RCC 7860 (cell line): ENCODE measurements around the gene IL1RAPL2.
"Not testable (repeated sequence)": the region's sequence is repeated elsewhere in the genome, so short reads cannot be mapped to it uniquely, and the experiment has no call there.

Experiments used
- DNase-seq: peaks from one replicate; pipeline ENCODE4 v3.0.0-alpha.2; 2015; ENCODE audit warnings: low spot score
- FAIRE-seq: peaks from 2 replicates; lab custom pipeline; 2012; peaks lifted over from hg19 to GRCh38; lab: Jason Lieb, UNC

Gene IL1RAPL2

GRCh38 chrX:105752338-105752956 is 1186.4 kb downstream of the IL1RAPL2 start:
- DNase-seq, result no peak
- FAIRE-seq, result no peak

DNA sequence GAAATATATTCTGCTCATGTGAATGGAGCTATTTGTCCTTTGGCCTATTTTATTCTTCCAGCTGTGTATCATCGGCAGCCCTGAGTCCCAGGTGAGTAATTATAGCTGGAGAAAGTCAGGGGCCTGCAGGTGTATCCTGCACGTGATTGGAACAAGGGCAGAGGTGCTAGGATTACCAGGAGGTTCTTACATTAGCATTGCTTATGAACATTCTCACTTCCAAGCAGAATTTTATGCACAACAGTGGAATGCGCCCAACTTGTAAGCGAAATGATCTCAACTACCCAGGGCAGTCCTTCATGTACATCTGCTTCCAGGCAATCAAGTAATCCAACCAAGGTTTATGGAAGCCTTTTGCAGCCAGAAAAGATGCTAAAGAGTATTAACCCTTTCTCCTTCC is 1187.4 kb downstream of the IL1RAPL2 start:
- FAIRE-seq (no peak), DNase-seq (no peak)

DNA sequence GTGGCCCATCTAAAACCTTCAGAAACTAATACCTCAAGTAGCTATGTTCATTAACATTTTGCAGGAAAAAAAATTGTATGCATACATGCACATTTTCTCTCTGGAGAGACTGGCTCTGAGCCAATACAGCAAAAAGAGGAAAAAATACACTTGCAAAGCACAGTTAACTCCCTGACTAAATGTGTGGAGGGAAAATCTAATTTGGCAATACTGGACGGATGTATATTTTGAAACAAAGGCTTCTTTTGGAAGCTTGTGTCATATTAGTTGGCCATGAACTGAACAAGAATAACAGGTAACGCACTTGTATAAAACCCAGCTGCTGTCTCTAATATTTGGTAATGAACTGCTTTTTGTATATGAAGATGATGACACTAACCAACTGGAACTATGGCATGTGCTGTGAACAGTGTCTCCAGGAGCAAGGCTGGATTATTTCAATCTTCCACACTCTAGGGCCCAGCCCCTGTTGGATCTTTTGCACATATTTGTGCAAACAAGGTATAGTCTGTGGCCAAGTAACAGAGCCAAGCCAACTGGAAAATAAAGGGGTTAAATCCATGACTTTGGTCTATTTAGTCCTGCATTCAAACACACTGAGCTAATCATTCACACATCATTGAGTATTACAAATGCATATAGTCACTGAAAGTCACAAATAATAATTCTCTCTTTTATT is 1188.4 kb downstream of the IL1RAPL2 start:
- no peak for DNase-seq
- FAIRE-seq, result no peak

GRCh38 chrX:105755109-105755508 is 1189.1 kb downstream of the IL1RAPL2 start:
- DNase-seq (no peak), FAIRE-seq (no peak)

DNA sequence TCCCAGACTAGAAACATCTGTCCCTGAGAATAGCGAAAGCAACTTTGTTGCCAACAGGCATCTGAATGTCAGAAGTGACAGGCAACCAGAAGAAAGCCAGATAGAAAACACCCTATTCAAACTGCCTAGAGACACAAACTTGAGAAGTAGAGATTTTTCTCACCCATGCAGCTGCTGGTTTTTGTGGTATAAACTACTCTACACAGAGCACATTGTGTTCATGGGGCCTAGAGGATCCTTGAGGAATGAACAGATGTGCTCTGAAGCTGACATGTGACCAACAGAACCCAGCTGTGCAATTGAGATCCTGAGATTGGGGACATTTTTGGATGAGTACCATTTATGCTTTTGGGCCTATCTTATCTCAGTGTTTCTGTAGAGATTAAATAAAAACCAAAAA is 1192.8 kb downstream of the IL1RAPL2 start:
- DNase-seq, result no peak
- FAIRE-seq, result no peak

- no peak for FAIRE-seq
- no peak for DNase-seq
Observed at GRCh38 chrX:105759598-105759997, 1193.6 kb downstream of the IL1RAPL2 start.

GRCh38 chrX:105765691-105766090 is 1199.7 kb downstream of the IL1RAPL2 start:
- DNase-seq, result no peak
- no peak for FAIRE-seq

- FAIRE-seq, result no peak
- DNase-seq, result no peak
Observed at GRCh38 chrX:105773801-105774200, 1207.8 kb downstream of the IL1RAPL2 start.

- FAIRE-seq, result no peak
Observed at GRCh38 chrX:105775679-105776078, 1209.7 kb downstream of the IL1RAPL2 start.

DNA sequence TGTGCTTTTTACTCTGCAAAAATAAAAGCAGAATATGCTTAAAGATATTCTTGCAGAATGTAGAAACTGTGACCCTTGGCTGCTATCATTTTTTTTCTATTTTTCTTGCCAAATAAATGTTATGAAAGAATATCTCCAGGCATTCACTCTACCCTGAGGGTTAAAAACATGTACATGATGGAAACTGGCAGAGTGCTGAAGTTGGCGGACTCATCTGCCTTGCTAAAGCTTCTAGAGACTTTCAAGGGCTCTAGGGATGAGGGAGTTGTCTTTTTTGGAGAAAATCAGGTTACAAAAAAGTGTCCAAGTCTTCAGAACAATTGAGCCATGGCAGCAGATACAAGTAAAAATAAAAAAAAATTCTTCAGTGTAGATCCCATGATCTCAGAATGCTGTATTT is 1215.8 kb downstream of the IL1RAPL2 start:
- DNase-seq (no peak), FAIRE-seq (no peak)

More at GRCh38 chrX:105775679-105776078, 1209.7 kb downstream of the IL1RAPL2 start:
- DNase-seq, result no peak

DNA sequence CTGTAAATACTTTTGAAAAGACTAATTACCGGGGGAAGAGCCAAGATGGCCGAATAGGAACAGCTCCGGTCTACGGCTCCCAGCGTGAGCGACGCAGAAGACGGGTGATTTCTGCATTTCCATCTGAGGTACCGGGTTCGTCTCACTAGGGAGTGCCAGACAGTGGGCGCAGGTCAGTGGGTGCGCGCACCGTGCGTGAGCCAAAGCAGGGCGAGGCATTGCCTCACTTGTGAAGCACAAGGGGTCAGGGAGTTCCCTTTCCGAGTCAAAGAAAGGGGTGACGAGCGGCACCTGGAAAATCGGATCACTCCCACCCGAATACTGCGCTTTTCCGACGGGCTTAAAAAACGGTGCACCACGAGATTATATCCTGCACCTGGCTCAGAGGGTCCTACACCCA is 1230.9 kb downstream of the IL1RAPL2 start:
- not testable (repeated sequence) for DNase-seq, FAIRE-seq

- no peak for DNase-seq
- FAIRE-seq, result no peak
Observed at GRCh38 chrX:105803891-105804290, 1237.9 kb downstream of the IL1RAPL2 start.

GRCh38 chrX:105805655-105806054 is 1239.7 kb downstream of the IL1RAPL2 start:
- not testable (repeated sequence) for DNase-seq, FAIRE-seq

GRCh38 chrX:105816517-105816916 is 1250.5 kb downstream of the IL1RAPL2 start:
- DNase-seq, result no peak
- FAIRE-seq, result no peak
